Loucy (cell line): Measurements from ENCODE around the gene LRRTM3.

ENCODE experiments used
- H2AFZ ChIP-seq: fragments of 200-600 bp; sonication (generic); 2 replicates; pipeline ENCODE4 v1.6.0; 2016; ENCODE audit warnings: antibody characterized with exemption, mild to moderate bottlenecking, low read length, moderate library complexity
- H3F3A ChIP-seq: fragments of 200-600 bp; 2 replicates; pipeline ENCODE4 v1.6.0; 2016; ENCODE audit warnings: antibody characterized with exemption, low read depth, mild to moderate bottlenecking
- H3K27me3 ChIP-seq: fragments of 200-600 bp; sonication (generic); 2 replicates; pipeline ENCODE4 v1.6.1; 2014; ENCODE audit warnings: low read length, mild to moderate bottlenecking; ENCODE audit not compliant: insufficient read depth, poor library complexity, severe bottlenecking
- H3K36me3 ChIP-seq: fragments of 200-600 bp; sonication (generic); 2 replicates; pipeline ENCODE4 v1.6.1; 2016; ENCODE audit warnings: low read length; ENCODE audit not compliant: insufficient read depth
- H3K4me1 ChIP-seq: fragments of 200-600 bp; sonication (generic); 2 replicates; pipeline ENCODE4 v1.5.1; 2014; ENCODE audit warnings: low read length, mild to moderate bottlenecking; ENCODE audit not compliant: insufficient read depth, poor library complexity, severe bottlenecking
- H3K4me2 ChIP-seq: fragments of 200-600 bp; sonication (generic); 2 replicates; pipeline ENCODE4 v1.6.0; 2014; ENCODE audit warnings: antibody characterized with exemption, low read length, low read depth, mild to moderate bottlenecking; ENCODE audit not compliant: poor library complexity, severe bottlenecking
- H3K4me3 ChIP-seq: fragments of 200-600 bp; sonication (generic); 2 replicates; pipeline ENCODE4 v1.5.1; 2014; ENCODE audit warnings: low read length, mild to moderate bottlenecking, mixed read lengths; ENCODE audit not compliant: poor library complexity, severe bottlenecking
- H3K79me2 ChIP-seq: fragments of 200-600 bp; sonication (generic); 2 replicates; pipeline ENCODE4 v1.6.1; 2014; ENCODE audit warnings: low read length; ENCODE audit not compliant: insufficient read depth
- H3K9ac ChIP-seq: fragments of 200-600 bp; sonication (generic); 2 replicates; pipeline ENCODE4 v1.6.0; 2014; ENCODE audit warnings: mild to moderate bottlenecking, low read depth, low read length, moderate library complexity; ENCODE audit not compliant: poor library complexity, severe bottlenecking
- H3K9me2 ChIP-seq: fragments of 200-600 bp; sonication (generic); replicated peaks from 2 replicates; pipeline ENCODE4 v1.6.1; 2016; ENCODE audit warnings: low read depth, low read length, mixed read lengths
- H3K9me3 ChIP-seq: fragments of 200-600 bp; sonication (generic); 2 replicates; pipeline ENCODE4 v1.6.1; 2014; ENCODE audit warnings: mild to moderate bottlenecking, antibody characterized with exemption, low read length, low read depth; ENCODE audit not compliant: insufficient read depth
- H4K20me1 ChIP-seq: fragments of 200-600 bp; sonication (generic); 2 replicates; pipeline ENCODE4 v1.6.0; 2014; ENCODE audit warnings: antibody characterized with exemption, low read length, mild to moderate bottlenecking; ENCODE audit not compliant: insufficient read depth, poor library complexity, severe bottlenecking
- CTCF ChIP-seq: fragments of 200-600 bp; sonication (generic); conservative IDR thresholded peaks from 2 replicates; pipeline ENCODE4 v1.5.1; 2014; ENCODE audit warnings: mild to moderate bottlenecking, antibody characterized with exemption, low read length
- EZH2phosphoT487 ChIP-seq: fragments of 200-600 bp; IDR thresholded peaks from 2 replicates; pipeline ENCODE4 v1.6.1; 2018; ENCODE audit warnings: antibody characterized with exemption, mild to moderate bottlenecking, moderate library complexity, borderline replicate concordance

Gene LRRTM3

GRCh38 chr10:67087135-67087425 lies 161.2 kb downstream of the LRRTM3 start:
- H3F3A ChIP-seq: no peaks in the 10 kb centered on the region
- H2AFZ ChIP-seq: no peak overlapping the region

DNA sequence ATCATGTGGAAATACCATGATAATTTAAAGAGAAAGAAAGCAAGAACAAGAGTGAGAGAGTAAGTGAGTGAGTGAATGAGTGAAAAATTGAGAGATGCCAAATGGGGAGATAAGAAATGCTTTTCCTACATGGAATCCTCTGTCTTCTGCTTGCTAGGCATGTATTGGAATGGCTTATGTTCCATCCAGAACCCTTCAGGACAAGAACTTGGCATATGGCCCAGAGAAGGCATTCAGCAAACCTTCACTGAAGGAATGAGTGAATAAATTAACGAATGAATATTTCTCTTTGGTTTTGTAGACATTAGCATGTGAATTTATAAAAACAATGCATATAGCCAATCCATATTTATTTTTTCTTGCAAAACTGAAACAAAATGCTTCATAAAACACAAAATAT lies 162.2 kb downstream of the LRRTM3 start:
- Histone ChIP-seq H3K4me2 (no peak overlapping the region), H3F3A (no peaks in the 10 kb centered on the region), H4K20me1 (no peaks in the 10 kb centered on the region), H3K4me1 (no peaks in the 10 kb centered on the region), H3K9me3 (no peaks in the 10 kb centered on the region), H3K9ac (no peak overlapping the region), H3K9me2 (no peaks in the 10 kb centered on the region), H3K36me3 (no peaks in the 10 kb centered on the region), H3K4me3 (no peak overlapping the region), H2AFZ (no peak overlapping the region), H3K79me2 (no peaks in the 10 kb centered on the region), H3K27me3 (no peaks in the 10 kb centered on the region)
- TF ChIP-seq EZH2phosphoT487 (no peak), CTCF (no peak)

More at GRCh38 chr10:67087135-67087425, 161.2 kb downstream of the LRRTM3 start:
- H3K4me3 ChIP-seq: no peak overlapping the region
- H3K36me3 ChIP-seq: no peaks in the 10 kb centered on the region
- no peaks in the 10 kb centered on the region for H3K9me3 ChIP-seq
- H4K20me1 ChIP-seq: no peaks in the 10 kb centered on the region
- H3K27me3 ChIP-seq: no peaks in the 10 kb centered on the region
- H3K9ac ChIP-seq: no peak overlapping the region
- H3K79me2 ChIP-seq: no peaks in the 10 kb centered on the region
- H3K9me2 ChIP-seq: no peaks in the 10 kb centered on the region
- TF ChIP-seq EZH2phosphoT487: no peak
- no peak overlapping the region for H3K4me2 ChIP-seq
- H3K4me1 ChIP-seq: no peaks in the 10 kb centered on the region

- Histone ChIP-seq H2AFZ (no peak overlapping the region), H3K4me2 (no peak overlapping the region), H3K9me3 (no peaks in the 10 kb centered on the region), H3F3A (no peaks in the 10 kb centered on the region), H3K4me3 (no peak overlapping the region), H3K4me1 (no peaks in the 10 kb centered on the region), H3K9ac (no peak overlapping the region), H3K9me2 (no peaks in the 10 kb centered on the region), H3K27me3 (no peaks in the 10 kb centered on the region), H3K36me3 (no peaks in the 10 kb centered on the region), H4K20me1 (no peaks in the 10 kb centered on the region), H3K79me2 (no peaks in the 10 kb centered on the region)
- no peak for TF ChIP-seq EZH2phosphoT487
These were observed 169.7 kb downstream of the LRRTM3 start for GRCh38 chr10:67095531-67095930.

DNA sequence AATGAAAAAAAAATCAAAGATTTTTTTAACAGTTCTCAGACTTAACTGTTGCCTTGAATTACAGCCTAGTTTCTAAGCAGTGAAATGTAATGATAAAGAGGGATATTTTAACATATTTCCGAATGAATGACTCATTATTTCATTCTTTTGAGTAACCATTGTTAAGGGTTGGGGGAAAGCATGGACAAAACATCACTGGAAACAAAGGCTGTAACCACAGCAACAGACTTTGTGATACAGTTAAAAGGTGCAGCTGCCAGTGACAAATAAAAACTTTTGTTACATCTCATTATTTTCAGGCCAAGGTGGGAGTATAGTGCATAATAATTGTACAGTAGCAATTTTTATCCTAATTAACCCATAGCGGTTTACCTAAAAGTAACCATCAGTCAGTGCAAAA lies 172.6 kb downstream of the LRRTM3 start:
- Histone ChIP-seq H3K9me2 (no peaks in the 10 kb centered on the region), H3K4me2 (no peak overlapping the region), H3K27me3 (no peaks in the 10 kb centered on the region), H3K4me1 (no peaks in the 10 kb centered on the region), H3K9ac (no peak overlapping the region), H4K20me1 (no peaks in the 10 kb centered on the region), H3F3A (no peaks in the 10 kb centered on the region), H3K4me3 (no peak overlapping the region), H3K79me2 (no peaks in the 10 kb centered on the region), H3K36me3 (no peaks in the 10 kb centered on the region), H3K9me3 (no peaks in the 10 kb centered on the region), H2AFZ (no peak overlapping the region)
- no peak for TF ChIP-seq CTCF
- TF ChIP-seq EZH2phosphoT487: no peak
